Heart right ventricle (tissue), 16 donors: Measurements from ENCODE around the gene PDE6A. TPM values are rescaled to one million over a fixed set of nuclear protein-coding genes. Genes with fewer than 3 reads are reported as not detected.

ENCODE experiments used
- ATAC-seq, 8 donors: fragments of 200-7000 bp; cut with Tn5 transposase; one replicate each; pipeline ENCODE4 v1.9.1; 2020; ENCODE audit warnings: mild to moderate bottlenecking in 8 of 8, moderate library complexity in 8 of 8, moderate number of reproducible peaks in 1 of 8
- DNase-seq, 2 donors: peaks; one replicate each; pipeline ENCODE4 v3.0.0-alpha.2; 2020
- H3K27ac ChIP-seq, 10 donors: fragments of 200-600 bp; sonication (generic) in 2 of 10; one replicate each; pipeline versions ENCODE4 v1.5.0 to v1.8.0; 2020 to 2022; ENCODE audit warnings: mild to moderate bottlenecking in 3 of 10
- H3K27me3 ChIP-seq, 7 donors: fragments of 200-600 bp; one replicate each; pipeline ENCODE4 v1.8.0; 2021 to 2022; ENCODE audit warnings: mild to moderate bottlenecking in 2 of 7
- H3K36me3 ChIP-seq, 9 donors: fragments of 200-600 bp; sonication (generic) in 1 of 9; one replicate each; pipeline versions ENCODE4 v1.5.0 to v1.8.0; 2020 to 2022; ENCODE audit warnings: mild to moderate bottlenecking in 2 of 9
- H3K4me1 ChIP-seq, 9 donors: fragments of 200-600 bp; sonication (generic) in 1 of 9; one replicate each; pipeline versions ENCODE4 v1.5.0 to v1.8.0; 2020 to 2022; ENCODE audit warnings: mild to moderate bottlenecking in 4 of 9
- H3K4me3 ChIP-seq, 10 donors: fragments of 200-600 bp; sonication (generic) in 2 of 10; one replicate each; pipeline versions ENCODE4 v1.5.0 to v1.8.0; 2020 to 2022; ENCODE audit warnings: mild to moderate bottlenecking in 7 of 10, moderate library complexity in 2 of 10
- H3K9me3 ChIP-seq, 11 donors: fragments of 200-600 bp in 10 of 11; sonication (generic) in 2 of 11; one replicate each; pipeline versions ENCODE4 v1.5.0 to v1.8.0; 2013 to 2022; ENCODE audit warnings: mild to moderate bottlenecking in 2 of 11, control low read depth in 1 of 11, moderate library complexity in 1 of 11
- CTCF ChIP-seq, 9 donors: fragments of 200-600 bp; sonication (generic) in 2 of 9; IDR thresholded peaks; one replicate each; pipeline versions ENCODE4 v1.5.0 to v1.8.0; 2021 to 2022; ENCODE audit warnings: antibody characterized with exemption in 9 of 9, mild to moderate bottlenecking in 5 of 9, moderate library complexity in 1 of 9
- WGBS, 2 donors: extraction: QIAGEN DNeasy Blood & Tissue Kit; methylation state at CpG; one replicate each; pipeline ENCODE4 v1.1.7; 2013; ENCODE audit warnings: inconsistent platforms in 1 of 2; 5-methylcytosine and 5-hydroxymethylcytosine counted together
- intact Hi-C, 10 donors: fragments of 100-400 bp; cut with DNase I; formaldehyde crosslinking; loops; one replicate each; pipeline versions ENCODE4 v1.11.1 to v1.14.2; 2022
- polyA plus RNA-seq, 2 donors: library from polyadenylated mRNA; stranded (reverse); fragments of 200-250 nt; gene quantifications; one replicate each; pipeline ENCODE4 v1.2.3, GENCODE V29; 2013
- total RNA-seq, 10 donors: library from RNA; stranded (reverse); fragmentation: NEBNext Ultra II Directional in 3 of 10; extraction: Animal tissue kit (Norgen Biotek cat#: 25700) in 3 of 10; gene quantifications; one replicate each; pipeline versions ENCODE4 v1.2.1 to v1.2.4, GENCODE V29; 2021 to 2023
- donor health status: Arrhythmogenic right ventricular cardiomyopathy.
- donor health status: ischemic (EF 13 %, LVEDD 7.1; RV severe dilation, severe dysfunction).
- donor health status: healthy with polysubstance abuse.
- donor health status: DM: no; HTN: yes; CAD: no.
- donor health status: DM: no; HTN: no; CAD: no.
- donor health status: ischemic (EF 25% LVEDD 6.9; RV normal size, moderate dysfunction).
- donor health status: ischemic (EF 25% LVEDD 5.7; RV mildly dilated, moderate dysfunction).
- donor health status: healthy.
- donor health status: DM: yes; HTN: yes; CAD: no.
- donor health status: Ischemic cardiomyopathy.
- donor health status: ischemic (EF 35%, LVEDD 5.7; RV mildly dilated, moderate dysfunction).
- donor health status: nonischemic (EF 11% LVEDD 7.7; RV severe dilation, severe dysfunction).
- donor health status: DM: yes; HTN: yes; CAD: no.
- donor health status: PGD.
- donor health status: ischemic (EF 29% LVEDD 5.4; RV normal size, mild dysfunction).
- donor health status: nonischemic (EF 23%, LVEDD 6.1; RV moderate dilation, normal function).

PDE6A gene
- total and polyA plus RNA-seq, 12 donors = 0.06 to 0.28 (median 0.17) TPM; not detected in 5

GRCh38 chr5:149870697-149871096 is 73.9 kb downstream of the PDE6A start:
- ATAC-seq (no peak), DNase-seq (no peak)
- intact Hi-C loops = no loop called here
- H3K9me3 ChIP-seq = no peaks in the 10 kb centered on the region
- no peaks in the 10 kb centered on the region for H3K36me3 ChIP-seq
- no peak for TF ChIP-seq CTCF (IDR thresholded peaks at IDR 0.05)
- no peak overlapping the region for H3K27ac ChIP-seq
- peaks cover 0 to 18% (median 8%) of the 10 kb centered on the region in 9 donors for H3K4me1 ChIP-seq
- no peak overlapping the region for H3K4me3 ChIP-seq
- H3K27me3 ChIP-seq = no peaks in the 10 kb centered on the region

- ATAC-seq (no peak), DNase-seq (no peak)
- Histone ChIP-seq H3K9me3 (no peaks in the 10 kb centered on the region), H3K4me3 (no peak overlapping the region), H3K36me3 (no peaks in the 10 kb centered on the region), H3K27me3 (no peaks in the 10 kb centered on the region), H3K4me1 (peaks cover 0 to 18% (median 8%) of the 10 kb centered on the region in 9 donors), H3K27ac (no peak overlapping the region)
- intact Hi-C loops = no loop called here
- no peak for TF ChIP-seq CTCF (IDR thresholded peaks at IDR 0.05)
- WGBS, 2 donors = 86 to 92% methylated on average over 1 of the region's 1 CpG
Observed at GRCh38 chr5:149870232-149870631, 74.4 kb downstream of the PDE6A start.

GRCh38 chr5:149869411-149869821 is 75.2 kb downstream of the PDE6A start:
- Histone ChIP-seq H3K27me3 (no peaks in the 10 kb centered on the region), H3K27ac (no peak overlapping the region), H3K9me3 (no peaks in the 10 kb centered on the region), H3K4me1 (peaks cover 0 to 18% (median 8%) of the 10 kb centered on the region in 9 donors), H3K4me3 (no peak overlapping the region), H3K36me3 (no peaks in the 10 kb centered on the region)
- no peak for ATAC-seq
- intact Hi-C loops = no loop called here
- 91 to 95% methylated on average over 5 of the region's 5 CpGs for WGBS, 2 donors
- TF ChIP-seq CTCF (IDR thresholded peaks at IDR 0.05) = no peak
- no peak for DNase-seq

GRCh38 chr5:149865746-149866145 is 78.8 kb downstream of the PDE6A start:
- ATAC-seq (no peak), DNase-seq (no peak)
- Histone ChIP-seq H3K27ac (no peak overlapping the region), H3K36me3 (no peaks in the 10 kb centered on the region), H3K4me3 (no peak overlapping the region), H3K4me1 (peaks cover 0 to 2% (median 0%) of the 10 kb centered on the region in 9 donors), H3K9me3 (no peaks in the 10 kb centered on the region), H3K27me3 (no peaks in the 10 kb centered on the region)
- intact Hi-C loops = no loop called here
- no peak for TF ChIP-seq CTCF (IDR thresholded peaks at IDR 0.05)
- 94 to 97% methylated on average over 4 of the region's 4 CpGs for WGBS, 2 donors
